ENCODE measurements around the gene KSR2. TPM values are rescaled to one million over a fixed set of nuclear protein-coding genes. Genes with fewer than 3 reads are reported as not detected.

KSR2 gene
- polyA plus RNA-seq, 1 donor from 2014 or later, result not detected

- no peaks in the 10 kb centered on the region for H3K4me1 Mint-ChIP-seq
Observed at GRCh38 chr12:117517219-117517739, 451.5 kb downstream of the KSR2 start.

GRCh38 chr12:117516034-117516433 is 452.8 kb downstream of the KSR2 start:
- Mint-ChIP-seq H3K27me3 (peaks cover 1% of the 10 kb centered on the region), H3K4me1 (no peaks in the 10 kb centered on the region), H3K9me3 (peaks cover 3 to 4% (median 3%) of the 10 kb centered on the region in 3 donors), H3K36me3 (no peaks in the 10 kb centered on the region), H3K27ac (no peak overlapping the region), H3K4me3 (no peak overlapping the region)

More at GRCh38 chr12:117517219-117517739, 451.5 kb downstream of the KSR2 start:
- peaks cover 1% of the 10 kb centered on the region for H3K27me3 Mint-ChIP-seq
- no peak overlapping the region for H3K4me3 Mint-ChIP-seq
- H3K36me3 Mint-ChIP-seq, result no peaks in the 10 kb centered on the region
- peaks cover 3 to 4% (median 3%) of the 10 kb centered on the region in 3 donors for H3K9me3 Mint-ChIP-seq
- no peak overlapping the region for H3K27ac Mint-ChIP-seq

- no peaks in the 10 kb centered on the region for H3K4me1 Mint-ChIP-seq
- no peak overlapping the region for H3K27ac Mint-ChIP-seq
- no peak overlapping the region for H3K4me3 Mint-ChIP-seq
- peaks cover 0 to 4% (median 3%) of the 10 kb centered on the region in 3 donors for H3K9me3 Mint-ChIP-seq
- H3K27me3 Mint-ChIP-seq, result peaks cover 1% of the 10 kb centered on the region
- no peaks in the 10 kb centered on the region for H3K36me3 Mint-ChIP-seq
Observed at GRCh38 chr12:117514016-117514415, 454.8 kb downstream of the KSR2 start.

- Mint-ChIP-seq H3K9me3 (no peaks in the 10 kb centered on the region), H3K36me3 (no peaks in the 10 kb centered on the region), H3K4me3 (no peak overlapping the region), H3K4me1 (no peaks in the 10 kb centered on the region), H3K27me3 (peaks cover 1% of the 10 kb centered on the region), H3K27ac (no peak overlapping the region)
Observed at GRCh38 chr12:117513353-117513752, 455.4 kb downstream of the KSR2 start.

- Mint-ChIP-seq H3K27me3 (no peaks in the 10 kb centered on the region), H3K4me3 (no peak overlapping the region), H3K36me3 (no peaks in the 10 kb centered on the region), H3K27ac (no peak overlapping the region), H3K4me1 (no peaks in the 10 kb centered on the region), H3K9me3 (peaks cover 0 to 2% (median 0%) of the 10 kb centered on the region in 3 donors)
Observed at GRCh38 chr12:117508468-117508867, 460.3 kb downstream of the KSR2 start.

- no peaks in the 10 kb centered on the region for H3K4me1 Mint-ChIP-seq
- no peaks in the 10 kb centered on the region for H3K36me3 Mint-ChIP-seq
- H3K27ac Mint-ChIP-seq, result no peak overlapping the region
- H3K27me3 Mint-ChIP-seq, result no peaks in the 10 kb centered on the region
- no peak overlapping the region for H3K4me3 Mint-ChIP-seq
- H3K9me3 Mint-ChIP-seq, result peaks cover 0 to 6% (median 0%) of the 10 kb centered on the region in 3 donors
Observed at GRCh38 chr12:117507548-117507947, 461.2 kb downstream of the KSR2 start.

GRCh38 chr12:117506333-117506732 is 462.5 kb downstream of the KSR2 start:
- Mint-ChIP-seq H3K4me1 (no peaks in the 10 kb centered on the region), H3K36me3 (no peaks in the 10 kb centered on the region), H3K27ac (no peak overlapping the region), H3K9me3 (peaks cover 0 to 6% (median 2%) of the 10 kb centered on the region in 3 donors), H3K4me3 (no peak overlapping the region), H3K27me3 (no peaks in the 10 kb centered on the region)

- H3K27ac Mint-ChIP-seq, result no peak overlapping the region
Observed at GRCh38 chr12:117502633-117503032, 466.2 kb downstream of the KSR2 start.

GRCh38 chr12:117502233-117502632 is 466.6 kb downstream of the KSR2 start:
- Mint-ChIP-seq H3K27me3 (peaks cover 3% of the 10 kb centered on the region), H3K27ac (no peak overlapping the region), H3K4me3 (no peak overlapping the region)

More at GRCh38 chr12:117502633-117503032, 466.2 kb downstream of the KSR2 start:
- no peaks in the 10 kb centered on the region for H3K4me1 Mint-ChIP-seq
- no peak overlapping the region for H3K4me3 Mint-ChIP-seq
- H3K27me3 Mint-ChIP-seq, result peaks cover 1% of the 10 kb centered on the region
- peaks cover 2 to 6% (median 3%) of the 10 kb centered on the region in 3 donors for H3K9me3 Mint-ChIP-seq
- no peaks in the 10 kb centered on the region for H3K36me3 Mint-ChIP-seq

GRCh38 chr12:117501076-117501869 is 467.5 kb downstream of the KSR2 start:
- Mint-ChIP-seq H3K36me3 (no peaks in the 10 kb centered on the region), H3K9me3 (peaks cover 2 to 6% (median 3%) of the 10 kb centered on the region in 3 donors), H3K27me3 (peaks cover 3% of the 10 kb centered on the region), H3K27ac (no peak overlapping the region), H3K4me1 (no peaks in the 10 kb centered on the region), H3K4me3 (no peak overlapping the region)

More at GRCh38 chr12:117502233-117502632, 466.6 kb downstream of the KSR2 start:
- Mint-ChIP-seq H3K4me1 (no peaks in the 10 kb centered on the region), H3K36me3 (no peaks in the 10 kb centered on the region), H3K9me3 (peaks cover 2 to 6% (median 3%) of the 10 kb centered on the region in 3 donors)

GRCh38 chr12:117499759-117500485 is 468.9 kb downstream of the KSR2 start:
- Mint-ChIP-seq H3K36me3 (peaks cover 2% of the 10 kb centered on the region), H3K27me3 (peaks cover 3% of the 10 kb centered on the region), H3K9me3 (peaks cover 2 to 6% (median 3%) of the 10 kb centered on the region in 3 donors), H3K27ac (no peak overlapping the region), H3K4me1 (no peaks in the 10 kb centered on the region), H3K4me3 (no peak overlapping the region)

- no peak overlapping the region for H3K27ac Mint-ChIP-seq
- H3K36me3 Mint-ChIP-seq, result peaks cover 2% of the 10 kb centered on the region
- peaks cover 3 to 6% (median 3%) of the 10 kb centered on the region in 3 donors for H3K9me3 Mint-ChIP-seq
- H3K4me3 Mint-ChIP-seq, result no peak overlapping the region
- peaks cover 3% of the 10 kb centered on the region for H3K27me3 Mint-ChIP-seq
- no peaks in the 10 kb centered on the region for H3K4me1 Mint-ChIP-seq
Observed at GRCh38 chr12:117498880-117499279, 469.9 kb downstream of the KSR2 start.

GRCh38 chr12:117498256-117498655 is 470.5 kb downstream of the KSR2 start:
- Mint-ChIP-seq H3K9me3 (peaks cover 2 to 5% (median 3%) of the 10 kb centered on the region in 3 donors), H3K36me3 (peaks cover 2% of the 10 kb centered on the region), H3K4me3 (no peak overlapping the region), H3K4me1 (no peaks in the 10 kb centered on the region), H3K27me3 (peaks cover 3% of the 10 kb centered on the region), H3K27ac (no peak overlapping the region)

GRCh38 chr12:117497407-117497806 is 471.4 kb downstream of the KSR2 start:
- no peak overlapping the region for H3K4me3 Mint-ChIP-seq
- H3K9me3 Mint-ChIP-seq, result peaks cover 0 to 7% (median 3%) of the 10 kb centered on the region in 3 donors
- no peak overlapping the region for H3K27ac Mint-ChIP-seq
- peaks cover 3% of the 10 kb centered on the region for H3K36me3 Mint-ChIP-seq
- peaks cover 3% of the 10 kb centered on the region for H3K27me3 Mint-ChIP-seq
- no peaks in the 10 kb centered on the region for H3K4me1 Mint-ChIP-seq

Data from IgD-negative memory B cell (primary cell).